ENCODE measurements around the gene CASP8AP2.
"Not testable (repeated sequence)": the region's sequence is repeated elsewhere in the genome, so short reads cannot be mapped to it uniquely, and the experiment has no call there.

CASP8AP2 gene

DNA sequence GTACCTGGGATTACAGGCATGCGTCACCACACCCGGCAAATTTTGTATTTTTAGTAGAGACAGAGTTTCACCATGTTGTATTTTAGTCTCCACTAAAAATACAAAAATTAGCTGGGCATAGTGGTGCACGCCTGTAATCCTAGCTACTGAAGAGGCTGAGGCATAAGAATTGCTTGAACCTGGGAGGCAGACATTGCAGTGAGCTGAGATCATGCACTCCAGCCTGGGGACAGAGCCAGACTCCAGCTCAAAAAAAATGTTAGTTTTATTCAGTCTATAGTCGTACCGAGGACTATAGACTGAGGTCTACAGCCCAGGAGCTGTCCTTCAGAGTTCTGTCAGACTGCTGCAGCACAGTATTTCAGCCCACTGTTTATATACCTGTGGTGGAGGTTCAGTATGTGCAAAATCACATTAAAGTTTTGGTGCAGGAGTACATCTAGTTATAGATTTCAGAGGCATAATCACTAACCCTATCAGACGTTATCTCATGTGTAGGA lies 3.6 kb upstream of the CASP8AP2 start:
- DNase-seq: no peak

DNA sequence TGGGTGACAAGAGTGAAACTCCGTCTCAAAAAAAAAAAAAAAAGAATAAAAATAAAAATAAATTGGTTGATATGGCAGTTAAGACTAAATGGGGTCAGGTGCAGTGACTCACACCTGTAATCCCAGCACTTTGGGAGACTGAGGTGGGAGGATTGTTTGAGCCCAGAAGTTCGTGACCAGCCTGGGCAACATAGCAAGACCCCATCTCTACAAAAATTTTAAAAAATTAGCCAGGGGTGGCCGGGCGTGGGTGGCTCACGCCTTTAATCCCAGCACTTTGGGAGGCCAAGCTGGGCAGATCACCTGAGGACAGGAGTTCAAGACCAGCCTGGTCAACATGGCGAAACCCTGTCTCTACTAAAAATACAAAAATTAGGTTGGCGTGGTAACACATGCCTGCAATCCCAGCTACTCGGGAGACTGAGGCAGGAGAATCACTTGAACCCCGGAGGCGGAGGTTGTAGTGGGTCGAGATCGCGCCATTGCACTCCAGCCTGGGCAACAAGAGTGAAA lies 1.1 kb upstream of the CASP8AP2 start:
- DNase-seq: not testable (repeated sequence)

DNA sequence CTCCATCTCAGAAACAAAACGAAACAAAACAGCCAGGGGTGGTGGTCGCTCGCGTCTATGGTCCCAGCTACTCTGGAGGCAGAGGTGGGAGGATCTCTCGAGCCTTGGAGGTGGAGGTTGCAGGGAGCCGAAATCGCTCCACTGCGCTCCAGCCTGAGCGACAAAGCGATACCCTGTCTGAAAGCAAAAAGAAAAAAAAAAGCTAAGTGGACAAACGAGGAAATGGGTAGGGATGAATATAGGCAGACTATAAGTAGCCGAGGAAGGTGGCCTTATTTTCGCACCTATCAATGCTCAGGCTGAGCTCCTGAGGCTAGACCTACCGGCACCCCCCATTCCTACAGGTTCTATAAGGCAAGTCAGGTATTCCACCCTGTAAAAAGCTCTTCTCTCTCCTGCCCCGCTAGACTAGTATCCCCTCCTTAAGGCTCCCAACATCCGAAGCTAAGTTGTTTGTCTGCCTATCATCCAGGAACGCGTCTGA lies 650 bp upstream of the CASP8AP2 start:
- DNase-seq: peak; percentile 4 to 10

GRCh38 chr6:89830170-89830809 lies 610 bp downstream of the CASP8AP2 start:
- no peak for DNase-seq

DNA sequence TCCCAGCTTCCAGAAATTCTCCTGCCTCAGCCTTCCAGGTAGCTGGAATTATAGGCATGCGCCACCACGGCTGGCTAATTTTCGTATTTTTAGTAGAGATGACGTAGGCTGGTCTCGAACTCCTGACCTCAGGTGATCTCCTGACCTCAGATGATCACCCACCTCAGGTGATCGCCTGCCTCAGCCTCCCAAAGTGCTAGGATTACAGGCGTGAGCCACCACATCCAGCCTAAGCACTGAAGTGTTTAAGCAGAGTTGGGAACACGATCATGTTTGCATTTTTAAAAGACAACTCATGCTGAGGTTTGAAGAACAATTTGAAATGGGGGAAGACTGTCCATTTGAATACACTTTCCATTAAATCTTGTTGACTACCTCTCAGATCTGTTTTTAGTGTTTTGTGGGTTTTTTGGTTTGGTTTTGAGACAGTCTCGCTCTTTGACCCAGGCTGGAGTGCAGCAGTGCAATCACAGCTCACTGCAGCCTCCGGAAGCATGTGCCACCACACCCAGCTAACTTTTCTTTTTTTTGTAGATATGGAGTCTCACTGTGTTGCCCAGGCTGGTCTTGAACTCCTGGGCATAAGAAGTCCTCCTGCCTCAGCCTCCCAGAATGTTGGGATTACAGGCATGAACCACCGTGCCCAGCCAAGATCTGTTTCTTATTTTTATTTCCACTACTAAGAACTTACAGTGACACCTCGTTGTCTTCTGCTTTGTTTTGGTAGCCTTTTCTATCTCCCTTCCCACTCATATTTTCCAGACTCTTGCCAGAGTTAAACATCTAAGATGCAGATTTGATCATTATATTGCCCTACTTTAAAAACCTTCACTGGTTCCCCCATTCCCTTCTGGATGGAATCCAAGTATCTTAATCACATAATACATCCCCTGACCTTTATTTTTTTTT lies 5.5 kb downstream of the CASP8AP2 start:
- DNase-seq: no peak

DNA sequence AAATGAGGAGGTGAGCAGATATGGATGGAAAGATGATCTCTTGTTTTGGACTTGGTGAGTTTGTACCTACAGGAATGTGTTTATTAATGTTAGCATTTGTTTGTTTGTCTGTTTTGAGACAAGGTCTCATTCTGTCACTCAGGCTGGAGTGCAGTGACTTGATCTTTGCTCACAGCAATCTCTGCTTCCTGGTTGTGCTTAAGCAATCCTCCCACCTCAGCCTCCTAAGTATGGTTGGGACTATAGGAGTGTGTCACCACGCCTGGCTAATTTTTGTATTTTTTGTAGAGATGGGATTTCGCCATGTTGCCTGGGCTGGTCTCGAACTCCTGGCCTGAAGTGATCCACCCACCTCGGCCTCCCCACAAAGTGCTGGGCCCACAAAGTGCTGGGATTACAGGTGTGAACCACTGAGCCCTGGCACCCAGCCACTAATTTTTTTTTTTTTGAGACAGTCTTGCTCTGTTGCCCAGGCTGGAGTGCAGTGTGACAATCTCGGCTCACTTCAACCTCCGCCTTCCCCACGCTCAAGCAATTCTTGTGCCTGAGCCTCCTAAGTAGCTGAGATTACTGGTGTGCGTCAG lies 7.1 kb downstream of the CASP8AP2 start:
- peak; percentile 38 to 75 for DNase-seq

- DNase-seq: peak; percentile 74 to 75
Observed at GRCh38 chr6:89840538-89840937, 10.9 kb downstream of the CASP8AP2 start.

GRCh38 chr6:89842228-89842627 lies 12.5 kb downstream of the CASP8AP2 start:
- no peak for DNase-seq

GRCh38 chr6:89843070-89843469 lies 13.4 kb downstream of the CASP8AP2 start:
- DNase-seq: no peak

DNA sequence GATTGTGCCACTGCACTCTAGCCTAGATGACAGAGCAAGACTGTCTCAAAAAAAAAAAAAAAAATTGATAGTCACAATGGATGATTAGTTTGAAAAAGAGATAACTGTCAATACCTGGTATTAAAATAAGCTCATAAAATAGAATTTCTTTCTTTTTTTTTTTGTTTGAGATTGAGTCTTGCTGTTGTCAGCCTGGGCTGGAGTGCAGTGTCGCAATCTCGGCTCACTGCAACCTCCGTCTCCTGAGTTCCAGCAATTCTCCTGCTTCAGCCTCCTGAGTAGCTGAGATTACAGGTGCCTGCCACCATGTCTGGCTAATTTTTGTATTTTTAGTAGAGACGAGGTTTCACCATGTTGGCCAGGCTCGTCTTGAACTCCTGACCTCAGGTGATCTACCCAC lies 17.8 kb downstream of the CASP8AP2 start:
- not testable (repeated sequence) for DNase-seq

- DNase-seq: no peak
Observed at GRCh38 chr6:89853068-89853467, 23.4 kb downstream of the CASP8AP2 start.

GRCh38 chr6:89858041-89858440 lies 28.4 kb downstream of the CASP8AP2 start:
- DNase-seq: peak; percentile 45 to 57

- DNase-seq: no peak
Observed at GRCh38 chr6:89859744-89860143, 30.1 kb downstream of the CASP8AP2 start.

- DNase-seq: no peak
Observed at GRCh38 chr6:89862273-89862672, 32.6 kb downstream of the CASP8AP2 start.

DNA sequence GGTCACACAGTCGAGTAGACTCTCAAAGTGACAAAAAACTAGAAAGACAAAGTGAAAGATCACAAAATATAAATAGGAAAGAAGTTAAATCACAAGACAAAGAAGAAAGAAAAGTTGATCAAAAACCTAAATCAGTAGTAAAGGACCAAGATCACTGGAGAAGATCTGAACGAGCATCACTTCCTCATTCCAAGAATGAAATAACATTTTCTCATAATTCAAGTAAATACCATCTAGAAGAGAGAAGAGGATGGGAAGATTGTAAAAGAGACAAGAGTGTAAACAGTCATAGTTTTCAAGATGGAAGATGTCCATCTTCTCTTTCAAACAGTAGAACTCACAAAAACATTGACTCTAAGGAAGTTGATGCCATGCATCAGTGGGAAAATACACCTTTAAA lies 33.0 kb downstream of the CASP8AP2 start:
- DNase-seq: peak in 1 of 2 donors; percentile 27

DNA sequence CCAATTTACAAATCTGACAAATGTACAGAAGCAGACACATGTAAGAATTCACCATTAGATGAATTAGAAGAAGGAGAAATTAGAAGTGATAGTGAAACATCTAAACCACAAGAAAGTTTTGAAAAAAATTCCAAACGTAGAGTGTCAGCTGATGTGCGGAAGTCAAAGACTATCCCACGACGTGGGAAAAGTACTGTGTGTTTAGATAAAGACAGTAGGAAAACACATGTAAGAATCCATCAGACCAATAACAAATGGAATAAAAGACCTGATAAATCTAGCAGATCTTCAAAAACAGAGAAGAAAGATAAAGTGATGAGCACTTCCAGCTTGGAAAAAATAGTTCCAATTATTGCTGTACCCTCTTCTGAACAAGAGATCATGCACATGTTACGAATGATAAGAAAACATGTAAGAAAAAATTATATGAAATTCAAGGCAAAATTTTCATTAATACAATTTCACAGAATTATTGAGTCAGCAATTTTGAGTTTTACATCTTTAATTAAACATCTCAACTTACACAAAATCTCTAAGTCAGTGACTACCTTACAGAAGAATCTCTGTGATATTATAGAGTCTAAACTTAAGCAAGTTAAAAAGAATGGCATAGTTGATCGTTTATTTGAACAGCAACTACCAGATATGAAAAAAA lies 36.5 kb downstream of the CASP8AP2 start:
- DNase-seq: no peak

- DNase-seq: no peak
Observed at GRCh38 chr6:89873721-89874120, 44.0 kb downstream of the CASP8AP2 start.

DNA sequence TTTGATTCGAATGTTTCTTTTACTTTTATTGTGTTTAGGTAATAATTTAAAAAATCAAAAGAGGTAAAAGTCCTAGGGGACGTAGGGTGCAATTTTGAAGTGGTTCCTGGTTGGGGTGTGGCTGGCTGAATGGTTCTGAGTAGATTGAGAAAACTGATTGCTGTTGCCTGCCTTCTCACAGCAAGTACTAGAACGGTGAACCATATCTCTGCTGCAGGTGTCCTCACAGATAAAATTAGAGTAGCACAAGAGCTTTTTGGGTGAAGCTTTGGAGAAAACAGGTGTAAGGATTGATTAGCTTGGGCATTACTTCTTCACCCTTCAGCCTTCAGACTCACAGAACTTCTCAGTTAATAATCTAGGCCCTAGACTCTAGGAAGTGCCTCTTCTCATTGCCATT lies 44.8 kb downstream of the CASP8AP2 start:
- no peak for DNase-seq

GRCh38 chr6:89886378-89887120 lies 56.9 kb downstream of the CASP8AP2 start:
- no peak for DNase-seq

DNA sequence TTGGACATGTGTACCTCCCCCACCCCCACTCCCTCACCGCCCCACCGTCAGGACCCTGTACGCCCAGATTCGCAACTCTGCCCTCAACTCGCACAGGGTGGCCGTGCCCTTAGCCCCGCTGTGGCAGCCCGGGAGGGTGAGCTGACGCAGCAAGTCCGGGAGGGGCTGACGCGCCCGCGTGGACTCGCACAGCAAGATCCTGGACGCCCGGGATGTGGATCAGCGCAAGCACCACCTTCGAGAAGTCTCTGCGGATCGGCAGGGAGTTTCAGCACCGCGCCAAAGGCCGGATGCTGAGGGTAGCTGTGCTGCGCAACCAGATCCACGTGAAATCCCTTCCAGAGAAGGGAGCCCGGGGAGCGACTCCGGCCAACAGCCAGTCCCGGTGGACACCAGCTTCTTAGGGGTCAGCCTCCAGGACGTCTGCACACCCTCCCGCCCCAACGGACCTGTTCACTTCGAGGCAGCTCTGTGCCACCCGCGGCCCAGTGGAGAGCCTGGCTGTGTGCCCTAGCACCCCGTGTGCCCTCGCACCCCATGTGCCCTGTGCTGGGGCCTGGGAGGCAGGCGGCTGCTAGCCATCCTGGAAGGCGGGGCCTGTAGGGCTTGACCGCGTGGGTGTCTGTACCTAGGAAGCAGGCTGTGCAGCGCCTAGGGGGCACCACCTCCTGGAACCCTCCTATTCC lies 57.9 kb downstream of the CASP8AP2 start:
- DNase-seq: no peak

DNA sequence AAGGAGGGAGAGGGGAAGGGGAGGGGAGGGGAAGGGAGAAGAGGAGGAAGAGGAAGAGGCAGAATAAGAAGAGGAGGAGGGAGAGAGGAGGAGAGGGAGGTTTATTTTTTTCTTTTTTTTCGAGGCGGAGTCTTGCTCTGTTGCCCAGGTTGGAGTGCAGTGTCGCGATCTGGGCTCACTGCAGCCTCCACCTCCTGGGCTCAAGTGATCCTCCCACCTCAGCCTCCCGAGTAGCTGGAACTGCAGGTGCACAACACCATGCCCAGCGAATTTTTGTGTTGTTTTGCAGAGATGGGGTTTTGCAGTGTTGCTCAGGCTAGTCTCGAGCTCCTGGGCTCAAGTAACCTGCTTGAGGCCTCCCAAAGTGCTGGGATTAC lies 58.4 kb downstream of the CASP8AP2 start:
- DNase-seq: no peak

All from inflammatory macrophage (primary cell).